ENCODE measurements around the gene FAF1.
"Not testable (repeated sequence)": the region's sequence is repeated elsewhere in the genome, so short reads cannot be mapped to it uniquely, and the experiment has no call there.

The FAF1 gene

GRCh38 chr1:50901872-50902271 lies 58.2 kb downstream of the FAF1 start:
- no peak for DNase-seq

DNA sequence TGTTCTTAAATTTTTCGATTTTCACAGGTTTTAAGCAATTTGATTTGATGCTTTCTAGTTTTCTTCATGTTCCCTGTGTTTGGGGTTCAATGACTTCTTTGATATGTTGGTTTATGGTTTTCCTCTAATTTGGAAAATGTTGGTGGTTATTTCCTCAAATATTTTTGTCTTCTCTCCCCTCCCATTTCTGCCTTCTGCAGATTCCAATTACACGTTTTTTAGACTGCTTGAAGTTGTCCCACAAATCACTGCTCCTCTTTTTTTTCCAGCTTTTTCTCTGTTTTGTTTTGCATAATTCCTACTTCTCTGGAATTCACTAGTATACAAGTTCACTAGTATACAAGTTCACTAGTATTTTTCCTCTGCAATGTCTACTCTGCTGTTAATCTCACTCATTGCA lies 61.3 kb downstream of the FAF1 start:
- DNase-seq, result no peak

DNA sequence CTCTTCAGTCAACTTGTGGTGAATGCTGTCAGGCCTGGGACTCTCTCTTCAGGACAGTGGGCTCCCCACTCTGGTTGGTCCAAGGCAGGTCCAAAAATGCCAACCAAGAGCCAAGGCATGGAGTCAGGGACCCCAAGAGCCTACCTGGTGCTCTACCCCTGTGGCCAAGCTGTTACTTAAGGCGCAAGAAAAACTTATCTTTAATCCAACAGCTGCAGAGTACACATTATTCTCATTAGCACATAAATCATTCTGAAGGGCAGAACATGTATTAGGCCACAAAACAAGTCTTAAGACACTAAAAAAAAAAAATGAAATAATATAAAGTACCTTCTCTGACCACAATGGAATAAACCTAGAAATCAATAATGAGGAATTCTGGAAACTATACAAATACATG lies 65.7 kb downstream of the FAF1 start:
- no peak for DNase-seq

- DNase-seq, result no peak
Measured at GRCh38 chr1:50893466-50893865, 66.6 kb downstream of the FAF1 start.

GRCh38 chr1:50887555-50887954 lies 72.5 kb downstream of the FAF1 start:
- not testable (repeated sequence) for DNase-seq

DNA sequence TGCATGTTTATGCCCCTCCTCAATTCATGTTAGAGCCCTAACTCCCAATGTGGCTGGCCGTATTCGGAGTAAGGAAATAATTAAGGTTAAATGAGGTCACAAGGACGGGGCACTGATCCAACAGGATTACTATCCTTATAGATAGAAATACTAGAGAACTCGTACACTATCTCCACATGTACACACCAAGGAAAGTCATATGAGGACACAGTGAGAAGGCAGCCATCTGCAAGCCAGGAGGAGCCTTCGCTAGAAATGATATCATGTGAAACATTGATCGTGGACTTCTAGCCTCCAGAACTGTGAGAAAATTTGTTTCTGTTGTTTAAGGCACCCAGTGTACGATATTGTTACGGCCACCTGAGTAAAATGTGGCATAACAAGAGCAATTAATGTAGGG lies 79.7 kb downstream of the FAF1 start:
- DNase-seq, result no peak

GRCh38 chr1:50879137-50879536 lies 80.9 kb downstream of the FAF1 start:
- no peak for DNase-seq

DNA sequence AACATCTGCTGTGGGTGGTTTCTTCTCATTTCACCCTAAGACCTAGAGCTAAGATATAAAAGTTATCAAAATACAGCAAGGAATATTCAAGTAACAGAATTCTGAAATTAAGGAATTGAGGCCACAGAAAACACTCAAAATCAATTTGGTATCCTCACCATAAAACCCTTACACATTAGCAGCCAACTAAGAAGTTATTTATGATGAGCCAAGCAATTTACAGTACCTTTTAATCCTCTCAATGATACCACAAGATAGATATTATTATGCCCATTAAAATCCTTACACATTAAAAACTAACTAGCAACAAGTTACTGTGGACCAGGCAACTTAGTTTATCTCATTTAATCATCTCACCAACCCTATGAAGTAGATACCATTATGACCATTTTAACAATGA lies 81.6 kb downstream of the FAF1 start:
- no peak for DNase-seq

GRCh38 chr1:50877641-50878040 lies 82.4 kb downstream of the FAF1 start:
- DNase-seq, result no peak

DNA sequence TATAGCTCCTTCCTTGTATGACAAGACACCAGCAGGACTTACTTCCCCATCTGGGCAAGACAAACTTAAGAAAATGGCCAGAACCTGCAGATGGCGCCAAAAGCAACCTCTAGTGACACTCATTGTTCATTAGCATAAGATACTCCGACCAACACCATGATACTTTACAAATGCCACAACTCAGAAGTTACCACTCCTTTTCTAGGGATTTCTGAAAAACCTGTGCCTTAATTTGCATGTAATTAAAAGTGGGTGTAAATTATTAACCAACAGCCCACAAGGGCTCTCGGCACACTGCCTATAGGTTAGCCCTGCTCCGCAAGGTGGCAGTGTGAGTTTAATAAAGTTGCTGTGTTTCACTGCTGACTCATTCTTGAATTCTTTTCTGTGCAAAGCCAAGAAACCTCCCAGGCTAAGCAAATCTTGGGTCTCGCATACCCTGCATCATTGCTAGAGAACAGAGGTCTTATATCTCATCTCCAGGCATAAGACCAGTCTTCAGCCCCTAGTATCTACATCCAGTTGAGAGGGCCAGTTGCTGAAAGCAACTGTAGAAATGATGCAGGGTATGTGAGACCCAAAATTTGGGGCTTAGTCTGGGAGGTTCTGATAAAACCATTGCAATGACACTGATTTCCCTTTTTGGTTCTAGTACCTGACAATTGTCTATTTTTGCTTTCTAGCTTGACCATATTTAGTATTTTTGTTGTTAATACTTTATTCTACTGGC lies 86.4 kb downstream of the FAF1 start:
- DNase-seq, result peak; percentile 45 to 71

DNA sequence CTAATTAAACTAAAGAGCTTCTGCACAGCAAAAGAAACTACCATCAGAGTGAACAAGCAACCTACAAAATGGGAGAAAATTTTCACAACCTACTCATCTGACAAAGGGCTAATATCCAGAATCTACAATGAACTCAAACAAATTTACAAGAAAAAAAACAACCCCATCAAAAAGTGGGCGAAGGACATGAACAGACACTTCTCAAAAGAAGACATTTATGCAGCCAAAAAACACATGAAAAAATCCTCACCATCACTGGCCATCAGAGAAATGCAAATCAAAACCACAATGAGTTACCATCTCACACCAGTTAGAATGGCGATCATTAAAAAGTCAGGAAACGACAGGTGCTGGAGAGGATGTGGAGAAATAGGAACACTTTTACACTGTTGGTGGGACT lies 95.2 kb downstream of the FAF1 start:
- DNase-seq, result not testable (repeated sequence)

GRCh38 chr1:50861772-50862171 lies 98.3 kb downstream of the FAF1 start:
- no peak for DNase-seq

DNA sequence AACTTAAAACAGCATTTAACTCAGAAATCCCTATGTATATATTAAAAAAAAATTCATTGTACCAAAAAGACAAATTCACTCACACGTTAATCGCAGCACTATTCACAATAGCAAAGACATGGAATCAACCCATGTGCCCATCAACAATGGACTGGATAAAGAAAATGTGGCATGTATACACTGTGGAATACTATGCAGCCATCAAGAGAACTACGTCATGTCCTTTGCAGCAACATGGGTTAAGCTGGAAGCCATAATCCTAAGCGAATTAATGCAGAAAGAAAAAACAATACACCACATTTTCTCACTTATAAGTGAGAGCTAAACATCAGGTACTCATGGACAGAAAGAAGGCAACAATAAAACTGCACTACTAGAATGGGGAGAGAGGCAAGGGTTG lies 99.4 kb downstream of the FAF1 start:
- DNase-seq, result no peak

DNA sequence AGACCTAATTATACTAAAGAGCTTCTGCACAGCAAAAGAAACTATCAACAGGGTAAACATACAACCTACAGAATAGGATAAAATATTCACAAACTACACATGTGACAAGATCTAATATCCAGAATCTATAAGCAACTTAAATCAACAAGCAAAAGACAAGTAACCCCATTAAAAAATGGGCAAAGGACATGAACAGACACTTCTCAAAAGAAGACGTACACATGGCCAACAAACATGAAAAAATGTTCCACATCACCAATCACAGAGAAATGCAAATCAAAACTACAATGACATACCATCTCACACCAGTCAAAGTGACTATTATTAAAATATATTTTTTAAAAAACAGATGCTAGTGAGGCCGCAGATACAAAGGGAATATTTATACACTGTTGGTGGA lies 99.8 kb downstream of the FAF1 start:
- DNase-seq, result no peak

GRCh38 chr1:50859657-50860056 lies 100.4 kb downstream of the FAF1 start:
- no peak for DNase-seq

GRCh38 chr1:50858761-50859160 lies 101.3 kb downstream of the FAF1 start:
- DNase-seq, result no peak

- no peak for DNase-seq
Measured at GRCh38 chr1:50857702-50858101, 102.4 kb downstream of the FAF1 start.

- no peak for DNase-seq
Measured at GRCh38 chr1:50853325-50853724, 106.7 kb downstream of the FAF1 start.

GRCh38 chr1:50852889-50853288 lies 107.2 kb downstream of the FAF1 start:
- DNase-seq, result no peak

- DNase-seq, result no peak
Measured at GRCh38 chr1:50851466-50851865, 108.6 kb downstream of the FAF1 start.

DNA sequence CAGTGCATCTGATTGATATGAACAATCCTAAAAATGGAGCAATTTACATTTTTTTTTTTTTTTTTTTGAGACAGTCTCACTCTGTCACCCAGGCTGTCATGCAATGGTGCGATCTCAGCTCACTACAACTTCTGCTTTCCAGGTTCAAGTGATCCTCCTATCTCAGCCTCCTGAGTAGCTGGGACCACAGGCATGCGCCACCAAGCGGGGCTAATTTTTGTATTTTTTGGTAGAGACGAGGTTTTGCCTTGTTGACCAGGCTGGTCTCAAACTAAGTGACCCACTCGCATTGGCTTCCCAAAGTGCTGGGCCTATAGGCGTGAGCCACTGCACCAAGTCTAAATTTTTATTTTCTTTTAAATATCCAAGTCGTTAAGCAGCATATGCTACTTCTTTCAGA lies 109.0 kb downstream of the FAF1 start:
- no peak for DNase-seq

DNA sequence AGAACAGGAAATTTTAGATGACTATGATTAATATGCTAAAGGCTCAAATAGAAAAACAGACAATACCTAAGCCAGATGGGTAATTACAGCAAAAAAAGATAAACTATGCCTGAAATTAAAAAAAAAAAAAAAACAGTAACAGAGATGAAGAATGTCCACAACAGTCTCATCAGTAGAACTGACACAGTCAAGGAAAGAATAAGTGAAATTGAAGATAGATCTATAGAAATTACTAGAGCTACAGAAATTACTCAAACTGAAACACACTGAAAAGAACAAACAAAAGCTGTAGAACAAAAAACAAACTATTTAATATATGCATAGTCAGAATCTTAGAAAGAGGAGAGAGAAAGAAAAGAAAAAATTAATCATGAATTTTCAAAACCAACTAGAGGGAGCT lies 112.8 kb downstream of the FAF1 start:
- no peak for DNase-seq

GRCh38 chr1:50846224-50846839 lies 113.7 kb downstream of the FAF1 start:
- no peak for DNase-seq

- no peak for DNase-seq
Measured at GRCh38 chr1:50841791-50842387, 118.2 kb downstream of the FAF1 start.

DNA sequence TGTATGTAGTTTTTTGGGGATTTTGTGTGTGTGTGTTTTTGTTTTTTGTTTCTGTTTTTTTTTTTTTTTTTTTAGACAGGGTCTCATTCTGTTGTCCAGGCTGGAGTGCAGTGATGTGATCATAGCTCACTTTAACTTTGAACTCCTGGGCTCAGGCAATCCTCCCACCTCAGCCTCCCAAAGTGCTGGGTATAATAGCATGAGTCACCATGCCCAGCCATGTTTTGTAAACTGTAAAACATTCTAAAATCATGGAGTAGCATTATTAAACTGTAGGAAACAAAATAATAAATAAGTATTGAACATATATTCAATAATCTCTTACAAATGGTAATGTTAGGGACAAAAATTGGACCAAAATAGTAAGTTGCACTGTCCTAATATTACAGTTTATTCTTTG lies 124.0 kb downstream of the FAF1 start:
- DNase-seq, result no peak

All from activated CD4-positive, alpha-beta T cell treated with anti-CD3 and anti-CD28 coated beads for 4 hours (primary cell).